Activated CD8-positive, alpha-beta memory T cell treated with anti-CD3 and anti-CD28 coated beads, Interleukin-2, amount 50 U/mL, for 4 hours (primary cell): Measurements from ENCODE around the gene TSR3.
A peak's percentile ranks its signal among the peaks of the same experiment; 100 is the strongest.

Source experiments
- DNase-seq: peaks from one replicate; pipeline ENCODE4 v3.0.0-alpha.2; 2020

TSR3 gene

DNA sequence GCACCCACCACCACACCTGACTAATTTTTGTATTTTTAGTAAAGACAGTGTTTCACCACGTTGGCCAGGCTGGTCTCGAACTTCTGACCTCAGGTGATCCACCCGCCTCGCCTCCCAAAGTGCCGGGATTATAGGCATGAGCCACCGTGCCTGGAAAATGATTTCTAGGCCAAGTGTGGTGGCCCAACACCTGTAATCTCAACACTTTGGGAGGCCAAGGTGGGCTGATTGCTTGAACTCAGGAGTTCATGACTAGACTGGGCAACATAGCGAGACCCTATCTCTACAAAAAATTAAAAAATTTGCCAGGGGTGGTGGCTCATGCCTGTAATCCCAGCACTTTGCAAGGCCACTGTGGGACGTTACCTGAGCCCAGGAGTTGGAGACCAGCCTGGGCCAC, 29.3 kb downstream of the TSR3 start:
- no peak for DNase-seq

GRCh38 chr16:1320658-1321240, 30.9 kb downstream of the TSR3 start:
- no peak for DNase-seq

DNA sequence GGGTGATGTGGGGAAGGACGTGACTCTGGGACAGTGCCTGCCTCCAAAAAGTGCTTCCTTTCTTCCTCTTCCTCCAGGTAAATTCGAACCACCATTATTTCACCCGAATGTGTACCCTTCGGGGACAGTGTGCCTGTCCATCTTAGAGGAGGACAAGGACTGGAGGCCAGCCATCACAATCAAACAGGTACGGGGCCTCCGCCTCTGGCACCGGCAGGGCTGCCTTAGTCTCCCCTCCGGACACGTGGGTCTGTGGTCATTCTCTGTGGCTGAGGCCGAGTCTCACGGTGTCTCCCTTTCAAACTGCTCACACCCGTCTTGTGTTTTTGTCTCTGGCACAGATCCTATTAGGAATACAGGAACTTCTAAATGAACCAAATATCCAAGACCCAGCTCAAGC, 31.6 kb downstream of the TSR3 start:
- no peak for DNase-seq

DNA sequence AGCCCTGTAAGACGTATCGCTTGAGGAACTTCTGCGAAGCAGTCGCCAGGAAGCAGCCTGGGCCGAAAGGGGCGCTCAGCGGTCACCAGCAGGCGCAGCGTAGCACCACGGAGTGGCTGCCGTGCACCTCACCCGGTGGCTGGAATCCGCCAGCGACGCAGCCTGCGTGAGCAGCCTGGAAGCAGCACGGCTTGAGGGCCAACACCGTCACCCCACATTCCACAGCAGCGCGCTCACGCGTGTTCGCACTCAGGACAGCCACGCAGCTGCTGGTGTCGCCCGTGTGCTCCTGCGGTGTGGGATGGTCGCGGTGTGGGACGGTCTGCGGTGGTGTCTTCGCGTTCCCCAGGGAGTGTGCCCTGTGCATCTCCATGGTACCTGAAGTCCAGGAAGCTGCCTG, 32.6 kb downstream of the TSR3 start:
- DNase-seq = no peak

DNA sequence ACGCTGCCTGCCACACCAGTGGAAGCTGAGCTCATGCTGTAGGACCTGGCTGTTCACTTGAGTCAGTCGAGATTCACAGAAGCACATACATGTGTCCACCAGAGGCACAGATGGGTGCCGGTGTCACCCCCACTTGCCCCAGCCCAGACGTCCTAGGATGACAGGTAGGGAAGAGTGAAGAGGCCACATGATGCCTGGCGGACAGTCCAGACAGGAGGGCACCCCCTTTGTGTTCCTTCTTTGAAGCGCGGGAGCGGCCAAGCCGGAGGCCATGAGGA, 33.5 kb downstream of the TSR3 start:
- DNase-seq = no peak

DNA sequence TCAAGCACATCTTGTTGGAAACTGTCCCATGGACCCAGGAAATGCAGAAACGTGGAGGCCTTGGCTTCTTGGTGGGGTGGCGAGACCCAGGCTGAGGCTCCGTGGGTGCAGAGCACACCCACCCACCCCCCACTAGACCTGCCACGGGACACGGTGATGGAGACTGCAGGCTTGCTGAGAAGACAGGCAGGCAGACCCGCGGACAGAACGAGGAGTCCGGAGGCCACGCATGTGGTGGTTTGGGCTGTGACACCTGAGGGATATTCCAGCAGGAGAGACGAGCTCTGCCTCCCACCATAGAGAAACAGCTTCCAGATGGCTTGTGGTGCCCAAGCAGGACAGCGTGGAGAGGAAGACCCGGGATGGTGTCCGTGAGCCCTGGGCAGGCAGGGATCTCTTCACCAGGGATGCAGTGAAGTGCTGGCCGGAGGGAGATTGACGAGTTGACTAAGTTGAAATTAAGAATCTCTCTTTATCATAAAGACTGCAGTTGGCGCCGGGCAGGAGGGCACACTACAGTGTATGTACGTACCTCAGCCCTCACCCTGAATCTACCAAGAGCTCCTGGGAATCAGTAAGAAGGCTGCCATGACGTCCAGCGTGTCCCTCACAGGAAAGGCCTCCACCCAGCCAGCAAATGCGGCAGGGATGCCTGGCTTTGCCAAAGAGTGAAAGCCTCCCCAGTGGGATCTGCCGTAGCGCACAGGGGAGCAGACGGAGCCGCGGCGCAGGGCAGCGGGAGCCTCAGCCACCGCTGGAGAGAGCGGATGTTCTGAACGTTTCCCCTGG, 34.0 kb downstream of the TSR3 start:
- no peak for DNase-seq

GRCh38 chr16:1316033-1316405, 35.7 kb downstream of the TSR3 start:
- no peak for DNase-seq

- DNase-seq = no peak
These were observed 36.3 kb downstream of the TSR3 start for GRCh38 chr16:1315081-1316032.

DNA sequence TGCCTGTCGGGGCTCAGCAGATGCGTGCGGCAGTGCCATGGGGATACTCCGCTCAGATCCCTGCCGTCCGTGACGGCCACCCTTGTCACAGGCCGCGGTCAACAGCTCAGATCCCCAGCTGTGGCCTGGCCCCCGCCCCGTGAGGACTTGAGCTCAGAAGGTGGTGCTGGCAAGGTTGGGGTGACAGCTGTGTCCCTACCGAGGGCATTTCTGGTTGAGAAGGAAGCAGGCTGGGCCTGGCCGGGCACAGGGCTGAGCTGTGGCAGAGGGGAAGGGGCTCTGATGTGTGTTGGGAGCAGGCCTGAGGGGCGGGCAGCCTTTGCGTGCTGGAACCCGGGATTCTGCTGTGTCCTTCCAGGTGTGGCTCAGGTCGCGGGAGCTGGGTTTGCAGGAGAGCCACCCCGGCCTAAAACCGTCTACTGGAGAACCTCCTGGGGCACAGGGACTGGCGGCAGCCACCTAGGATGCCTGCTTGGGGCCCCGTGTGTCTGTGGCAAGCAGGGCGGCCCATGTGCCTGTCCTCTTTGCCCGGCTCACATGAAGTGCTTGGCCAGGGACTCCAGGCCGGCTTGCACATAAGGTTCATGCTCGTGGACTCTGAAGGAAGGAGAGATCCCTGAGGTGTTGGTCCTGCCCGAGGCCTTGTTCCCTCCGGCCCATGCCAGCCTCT, 37.1 kb downstream of the TSR3 start:
- DNase-seq = no peak

GRCh38 chr16:1313721-1314369, 37.8 kb downstream of the TSR3 start:
- DNase-seq = no peak

DNA sequence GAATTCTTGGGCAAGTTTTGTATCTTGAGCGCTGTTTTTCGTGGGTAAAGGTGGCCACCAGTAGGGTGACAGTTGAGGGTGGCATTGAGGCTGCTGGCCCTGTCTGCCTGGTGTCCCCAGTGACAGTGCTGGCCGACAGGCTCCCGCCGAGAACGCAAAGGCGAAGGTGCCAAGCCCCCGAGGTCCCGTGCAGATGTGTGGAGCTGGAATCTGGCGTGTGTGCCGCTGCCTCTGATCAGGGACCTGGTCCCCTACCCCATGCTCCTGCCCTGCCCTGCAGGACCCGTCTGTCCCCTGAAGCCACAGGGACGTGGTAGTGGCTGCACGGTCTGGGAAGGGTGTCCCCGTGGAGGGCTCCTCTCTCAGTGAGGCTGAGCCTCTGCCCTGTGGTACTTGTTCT, 38.8 kb downstream of the TSR3 start:
- DNase-seq = no peak

GRCh38 chr16:1312467-1312816, 39.2 kb downstream of the TSR3 start:
- DNase-seq = no peak

- DNase-seq = no peak
These were observed 39.8 kb downstream of the TSR3 start for GRCh38 chr16:1311738-1312466.

GRCh38 chr16:1311212-1311737, 40.4 kb downstream of the TSR3 start:
- no peak for DNase-seq

DNA sequence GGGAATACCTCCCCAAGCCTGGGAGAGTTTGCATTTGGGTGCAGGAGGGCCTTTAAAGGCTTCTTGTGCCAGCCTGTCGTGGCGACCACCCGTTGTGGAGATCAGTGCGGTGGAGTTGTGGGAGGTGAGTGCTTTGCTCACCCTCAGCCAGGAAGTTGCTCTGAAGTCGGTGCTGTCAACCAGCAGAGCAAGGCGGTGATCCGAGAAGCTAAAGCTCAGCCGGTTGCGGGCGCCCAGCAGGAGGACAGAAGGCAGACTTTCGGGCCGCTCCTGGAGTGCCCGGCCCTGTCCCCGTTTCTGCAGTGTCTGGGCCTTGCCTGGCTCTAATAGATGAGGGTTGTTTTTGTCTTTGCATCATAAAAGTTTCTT, 40.9 kb downstream of the TSR3 start:
- no peak for DNase-seq

- peak; percentile 60 for DNase-seq
These were observed 41.5 kb downstream of the TSR3 start for GRCh38 chr16:1309888-1310831.

GRCh38 chr16:1308977-1309885, 42.4 kb downstream of the TSR3 start, which contains the start of gene UBE2I:
Gene UBE2I (plus strand): TSS chr16:1309636. CDS start chr16:1314031, 4,395 bp downstream.
- peak; percentile 95 for DNase-seq

- no peak for DNase-seq
These were observed 43.4 kb downstream of the TSR3 start for GRCh38 chr16:1308036-1308976.
